ENCODE measurements around the gene NNMT.

Gene NNMT

GRCh38 chr11:114284914-114285313, 11.3 kb upstream of the NNMT start:
- no peak for DNase-seq (ENCODE audit: low read depth)

- no peak for DNase-seq (ENCODE audit: low read depth)
Observed at GRCh38 chr11:114285599-114285998, 10.6 kb upstream of the NNMT start.

GRCh38 chr11:114286229-114286628, 10.0 kb upstream of the NNMT start:
- no peak for DNase-seq (ENCODE audit: low read depth)

- DNase-seq (ENCODE audit: low read depth) = no peak
Observed at GRCh38 chr11:114287154-114287553, 9.0 kb upstream of the NNMT start.

- DNase-seq (ENCODE audit: low read depth) = no peak
Observed at GRCh38 chr11:114288136-114288535, 8.1 kb upstream of the NNMT start.

GRCh38 chr11:114289779-114290178, 6.4 kb upstream of the NNMT start:
- DNase-seq (ENCODE audit: low read depth) = no peak

- DNase-seq (ENCODE audit: low read depth) = no peak
Observed at GRCh38 chr11:114290503-114291235, 5.5 kb upstream of the NNMT start.

- peak; percentile 76 for DNase-seq (ENCODE audit: low read depth)
Observed at GRCh38 chr11:114291381-114291780, 4.8 kb upstream of the NNMT start.

GRCh38 chr11:114291842-114292680, 4.1 kb upstream of the NNMT start:
- DNase-seq (ENCODE audit: low read depth) = peak; percentile 86

- no peak for DNase-seq (ENCODE audit: low read depth)
Observed at GRCh38 chr11:114293201-114293711, 2.9 kb upstream of the NNMT start.

GRCh38 chr11:114296605-114297372, 590 bp downstream of the NNMT start:
- DNase-seq (ENCODE audit: low read depth) = no peak

GRCh38 chr11:114297806-114298709, 1.9 kb downstream of the NNMT start:
- no peak for DNase-seq (ENCODE audit: low read depth)

GRCh38 chr11:114298710-114299109, 2.5 kb downstream of the NNMT start:
- no peak for DNase-seq (ENCODE audit: low read depth)

GRCh38 chr11:114301088-114301487, 4.9 kb downstream of the NNMT start:
- no peak for DNase-seq (ENCODE audit: low read depth)

GRCh38 chr11:114301927-114302326, 5.7 kb downstream of the NNMT start:
- DNase-seq (ENCODE audit: low read depth) = no peak

GRCh38 chr11:114302663-114303062, 6.5 kb downstream of the NNMT start:
- no peak for DNase-seq (ENCODE audit: low read depth)

- no peak for DNase-seq (ENCODE audit: low read depth)
Observed at GRCh38 chr11:114304065-114304464, 7.9 kb downstream of the NNMT start.

- DNase-seq (ENCODE audit: low read depth) = no peak
Observed at GRCh38 chr11:114304969-114305368, 8.8 kb downstream of the NNMT start.

GRCh38 chr11:114307524-114308203, 11.5 kb downstream of the NNMT start:
- DNase-seq (ENCODE audit: low read depth) = no peak

- DNase-seq (ENCODE audit: low read depth) = no peak
Observed at GRCh38 chr11:114308689-114309089, 12.5 kb downstream of the NNMT start.

- DNase-seq (ENCODE audit: low read depth) = no peak
Observed at GRCh38 chr11:114309517-114309916, 13.3 kb downstream of the NNMT start.
